CD4-positive, alpha-beta T cell treated with Interferon gamma for 1 hour (primary cell): ENCODE measurements around the gene PCSK1N.

Experiments
- DNase-seq: peaks from one replicate; pipeline ENCODE4 v3.0.0-alpha.2; 2020

The PCSK1N gene

DNA sequence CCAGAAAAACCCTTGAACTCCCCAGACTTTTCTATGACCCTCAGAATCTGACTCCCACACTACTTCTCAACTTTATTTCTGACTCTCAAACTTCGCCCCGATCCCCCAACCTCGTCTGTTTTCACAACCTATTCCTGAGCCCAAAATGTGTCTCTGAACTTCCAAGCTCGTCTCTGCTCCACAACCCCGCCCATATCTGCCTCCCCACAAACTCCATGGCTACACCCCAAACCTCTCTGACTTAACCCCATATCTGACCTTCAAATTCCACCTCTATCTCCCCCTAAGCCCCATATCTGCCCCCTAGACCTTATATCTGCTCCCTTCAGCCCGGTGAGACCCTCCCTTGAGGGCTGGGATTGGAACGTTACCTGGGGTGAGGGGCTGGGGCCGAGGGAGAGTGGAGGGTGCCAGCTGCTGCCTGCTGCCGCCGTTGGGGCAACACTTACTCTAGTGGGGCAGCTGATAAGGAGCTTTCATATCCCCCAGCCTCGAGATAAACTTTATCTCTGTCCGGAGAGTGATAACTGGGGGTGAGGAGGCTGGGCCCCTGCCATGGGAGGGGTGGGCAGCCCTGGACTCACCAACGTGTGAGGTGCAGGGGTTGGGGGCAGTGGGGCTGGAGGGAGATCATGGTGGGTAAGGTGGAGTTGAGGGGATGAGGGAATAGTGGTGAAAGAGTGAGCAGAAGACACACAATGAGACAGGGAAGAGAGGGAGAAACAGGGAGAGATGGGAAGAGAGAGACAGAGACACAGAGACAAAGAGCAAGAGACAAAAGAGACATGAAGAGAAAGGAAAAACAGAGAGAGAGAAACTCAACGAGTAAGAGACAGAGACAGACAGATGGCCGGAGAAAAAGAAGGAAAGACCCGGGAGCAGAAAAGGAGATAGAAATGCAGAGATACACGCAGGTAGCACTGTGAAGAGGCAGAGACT lies 47.6 kb downstream of the PCSK1N start:
- DNase-seq: no peak

DNA sequence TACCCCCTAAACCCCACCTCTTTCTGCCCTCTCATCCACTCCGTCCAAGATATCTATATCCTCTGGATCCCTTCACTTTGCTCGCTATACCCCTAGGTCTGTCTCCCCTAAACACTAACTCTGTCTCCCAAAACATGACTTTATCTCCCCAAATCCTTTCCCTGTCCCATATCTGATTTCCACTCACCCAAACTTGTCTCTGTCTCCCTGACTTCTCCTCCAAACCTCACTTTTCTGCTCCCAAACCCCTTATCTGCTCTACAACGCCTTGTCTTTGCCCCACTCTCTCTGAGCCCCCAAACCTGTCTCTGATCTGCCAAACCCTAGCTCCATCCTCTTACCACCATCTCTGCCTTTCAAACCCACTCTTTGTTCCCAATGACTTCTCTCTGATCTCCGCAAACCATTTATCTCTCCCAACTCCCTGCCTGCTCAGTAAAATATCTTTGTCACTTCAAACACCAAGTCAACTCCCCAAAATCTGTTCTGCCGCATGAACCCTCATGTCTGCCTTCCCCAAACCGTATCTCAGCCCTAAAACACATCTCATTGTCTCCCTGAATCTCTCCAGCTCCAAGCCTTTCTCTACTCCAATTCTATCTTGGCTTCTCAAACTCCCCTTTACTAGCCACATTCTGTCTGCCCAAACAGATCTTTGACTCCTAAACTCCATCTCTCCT lies 48.4 kb downstream of the PCSK1N start:
- DNase-seq: no peak

DNA sequence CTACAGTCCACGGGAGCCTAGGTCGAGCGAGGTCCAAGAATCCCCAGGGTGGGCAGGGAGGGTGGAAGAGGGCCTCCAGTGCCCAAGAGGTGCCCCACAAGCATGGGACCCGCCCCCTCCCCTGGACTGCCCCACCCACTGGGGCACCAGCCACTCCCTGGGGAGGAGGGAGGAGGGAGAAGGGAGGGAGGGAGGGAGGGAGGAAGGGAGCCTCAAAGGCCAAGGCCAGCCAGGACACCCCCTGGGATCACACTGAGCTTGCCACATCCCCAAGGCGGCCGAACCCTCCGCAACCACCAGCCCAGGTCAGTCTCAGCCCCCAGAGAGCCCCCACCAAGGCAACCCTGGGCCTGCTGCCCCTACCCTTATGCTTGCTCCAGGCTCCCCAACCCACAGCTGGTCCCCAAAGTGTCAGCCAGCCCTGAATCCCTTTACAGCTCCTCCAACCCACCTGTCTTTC lies 49.0 kb downstream of the PCSK1N start, which contains the start of gene GATA1:
TSS of gene GATA1 (plus strand) at position 250 of the 460 bp plus-strand sequence. CDS start 4,520 bp downstream, outside the sequence.
- DNase-seq: no peak

DNA sequence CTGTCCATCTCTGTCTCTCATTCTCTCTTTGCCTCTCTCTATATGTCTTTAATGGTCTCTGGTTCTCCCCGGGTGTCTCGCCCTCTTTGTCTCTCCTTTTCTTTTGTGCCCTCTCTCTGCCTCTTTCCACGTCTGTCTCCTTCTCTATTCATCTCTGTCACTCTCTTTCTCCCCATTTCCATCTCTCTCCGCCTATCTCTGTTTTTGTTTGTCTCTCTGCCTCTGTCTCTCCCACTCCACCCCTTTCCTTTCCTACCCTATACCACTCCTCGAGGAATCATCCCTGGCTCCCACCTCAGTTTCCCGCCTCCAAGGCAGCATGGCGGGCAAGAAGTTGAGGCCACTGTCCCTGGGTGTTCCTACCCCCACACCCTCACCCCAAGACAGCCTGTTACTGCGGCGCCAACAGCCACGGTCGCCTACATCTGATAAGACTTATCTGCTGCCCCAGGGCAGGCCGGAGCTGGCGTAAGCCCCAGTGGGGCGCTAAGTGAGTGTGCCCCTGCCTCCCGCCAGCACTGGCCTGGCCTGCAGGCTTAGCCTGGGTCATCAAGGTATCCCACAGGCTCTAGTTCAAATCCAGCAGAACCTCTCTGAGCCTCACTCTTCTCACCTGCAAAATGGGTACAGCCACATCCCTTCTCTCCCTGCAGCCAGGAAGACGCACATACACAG lies 49.7 kb downstream of the PCSK1N start:
- no peak for DNase-seq

DNA sequence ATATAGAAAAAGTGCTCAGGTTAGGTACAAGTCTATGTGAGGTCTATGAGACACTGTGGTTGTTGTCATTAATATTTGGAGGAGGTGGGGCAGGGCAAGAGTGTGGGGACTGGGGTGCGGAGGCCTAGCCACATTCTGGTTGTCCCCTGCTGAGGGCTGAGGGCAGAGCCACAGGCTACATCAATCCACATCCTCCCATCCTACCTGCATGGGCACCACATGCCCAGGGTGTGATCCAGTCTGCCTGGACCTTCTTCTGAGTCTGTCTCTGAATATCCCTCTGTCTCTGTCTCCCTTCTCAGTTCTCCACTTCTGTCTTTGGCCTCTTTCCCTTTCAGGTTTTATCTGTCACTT lies 50.2 kb downstream of the PCSK1N start:
- no peak for DNase-seq

DNA sequence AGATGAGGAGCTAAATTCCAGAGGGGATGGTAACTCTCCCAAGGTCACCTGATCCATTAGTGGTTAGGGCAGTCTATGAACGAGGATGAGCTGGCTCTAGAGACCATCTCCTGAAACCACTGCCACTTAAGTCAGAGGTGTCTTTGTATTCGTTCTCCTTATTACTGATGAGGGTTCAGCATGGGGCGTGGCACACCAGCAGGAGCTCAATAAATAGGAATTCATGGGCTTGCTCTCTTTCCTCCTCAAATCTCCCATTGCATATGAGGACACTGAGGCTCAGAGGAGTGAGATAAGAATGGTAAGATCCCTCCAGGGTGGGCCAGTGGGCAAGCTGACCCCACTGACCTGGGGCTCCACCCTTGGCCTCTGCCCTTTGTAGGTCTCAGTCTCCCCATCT lies 50.7 kb downstream of the PCSK1N start:
- DNase-seq: no peak

DNA sequence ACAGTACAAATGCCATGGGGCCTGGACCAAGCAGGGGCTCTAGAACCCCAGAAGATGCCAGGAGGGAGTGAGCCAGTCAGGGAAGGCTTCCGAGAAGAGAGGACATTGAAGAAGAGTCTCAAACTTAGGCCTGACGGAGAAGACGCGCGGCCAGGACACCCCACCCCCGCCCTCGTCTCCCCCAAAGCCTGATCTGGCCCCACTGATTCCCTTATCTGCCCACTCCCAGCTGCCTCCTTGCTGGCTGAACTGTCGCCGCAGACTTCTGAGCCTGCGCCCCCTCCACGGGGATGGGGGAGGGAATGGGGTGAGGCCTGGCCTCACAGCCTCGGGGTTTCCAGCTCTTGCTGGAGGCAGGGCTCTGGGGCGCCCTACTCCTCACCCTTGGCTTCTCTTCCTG lies 52.6 kb downstream of the PCSK1N start:
- no peak for DNase-seq

DNA sequence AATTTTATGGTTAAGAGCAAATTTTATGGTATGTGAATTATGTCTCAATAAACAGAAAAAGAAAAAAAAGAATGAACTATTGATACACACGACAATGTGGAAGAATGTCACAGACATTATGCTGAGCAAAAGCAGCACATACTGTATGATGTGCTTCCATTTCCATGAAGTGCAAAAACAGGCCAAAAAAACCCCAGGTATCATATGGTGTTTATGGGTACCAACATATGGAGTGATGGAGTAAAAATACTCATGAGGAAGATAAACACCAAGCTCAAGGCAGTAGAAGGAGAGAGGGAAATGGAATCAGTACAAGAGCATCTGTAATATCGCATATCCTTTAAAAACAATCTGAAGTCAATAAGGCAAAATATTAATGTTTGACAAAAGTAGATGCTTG lies 53.2 kb downstream of the PCSK1N start:
- no peak for DNase-seq

DNA sequence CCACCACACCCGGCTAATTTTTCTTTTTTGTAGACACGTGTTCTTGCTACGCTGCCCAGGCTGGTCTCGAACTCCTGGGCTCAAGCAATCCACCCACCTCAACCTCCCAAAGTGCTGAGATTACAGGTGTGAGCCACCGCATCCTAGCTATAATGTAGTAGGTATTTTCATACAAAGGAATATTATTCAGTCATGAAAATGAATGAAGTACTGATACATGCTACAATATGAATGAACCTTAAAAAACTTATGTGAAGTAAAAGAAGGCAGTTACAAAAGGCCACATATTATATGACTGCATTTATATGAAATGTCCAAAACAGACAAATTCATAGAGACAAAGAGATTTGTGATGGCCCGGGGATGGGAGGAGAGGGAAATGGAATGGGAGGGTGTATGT lies 53.7 kb downstream of the PCSK1N start:
- DNase-seq: no peak
